Stimulated activated naive CD4-positive, alpha-beta T cell (primary cell): Measurements from ENCODE around the gene ADCY2.

Experiments
- DNase-seq, 6 experiments: peaks; one replicate each; lab custom pipeline; 2025; lab: John Stamatoyannopoulos, UW

ADCY2 gene

DNA sequence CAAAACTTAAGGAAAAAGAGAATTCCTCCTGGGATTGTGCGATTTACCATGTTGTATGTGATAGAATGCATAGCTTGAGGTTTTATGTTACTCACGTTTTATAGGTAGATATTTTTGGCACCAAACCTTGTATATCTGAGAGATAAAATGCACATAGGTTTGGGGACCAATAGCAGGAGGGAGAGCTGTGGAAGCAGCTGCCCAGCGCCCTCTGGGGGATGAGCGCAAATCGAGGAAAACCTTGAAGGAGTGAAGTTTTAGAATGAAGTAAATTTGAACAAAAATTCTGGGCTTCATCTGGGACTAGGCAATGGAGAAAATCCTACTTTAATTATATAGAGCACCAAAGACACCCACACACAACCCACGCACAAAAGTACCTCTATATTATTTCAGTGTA is 197.0 kb downstream of the ADCY2 start:
- DNase-seq, result no peak

DNA sequence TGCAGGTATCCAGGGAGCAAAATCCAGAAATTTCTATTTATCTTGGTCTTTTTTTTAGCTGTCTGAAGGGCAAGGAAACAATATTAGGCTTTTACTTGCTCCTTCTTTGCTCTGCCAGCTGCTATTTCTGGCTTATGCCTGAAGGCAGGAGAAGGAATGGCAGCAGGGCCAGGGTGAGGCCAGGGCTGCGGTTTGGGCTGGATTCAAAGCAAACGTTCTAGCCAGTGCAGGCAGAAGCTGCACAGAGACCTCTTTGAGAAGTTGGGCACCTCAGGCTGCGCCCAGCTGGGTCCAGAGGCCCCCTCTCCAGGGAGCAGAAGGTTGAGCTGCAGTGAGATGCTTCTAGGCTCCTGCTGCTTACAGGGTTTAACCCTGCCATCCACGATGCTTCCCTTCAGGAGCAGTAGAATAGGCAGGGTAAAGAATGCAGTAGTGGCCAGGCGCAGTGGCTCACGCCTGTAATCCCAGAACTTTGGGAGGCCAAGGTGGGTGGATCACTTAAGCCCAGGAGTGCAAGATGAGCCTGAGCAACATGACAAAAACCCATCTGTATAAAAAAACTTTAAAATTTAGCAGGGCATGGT is 201.2 kb downstream of the ADCY2 start:
- no peak for DNase-seq

DNA sequence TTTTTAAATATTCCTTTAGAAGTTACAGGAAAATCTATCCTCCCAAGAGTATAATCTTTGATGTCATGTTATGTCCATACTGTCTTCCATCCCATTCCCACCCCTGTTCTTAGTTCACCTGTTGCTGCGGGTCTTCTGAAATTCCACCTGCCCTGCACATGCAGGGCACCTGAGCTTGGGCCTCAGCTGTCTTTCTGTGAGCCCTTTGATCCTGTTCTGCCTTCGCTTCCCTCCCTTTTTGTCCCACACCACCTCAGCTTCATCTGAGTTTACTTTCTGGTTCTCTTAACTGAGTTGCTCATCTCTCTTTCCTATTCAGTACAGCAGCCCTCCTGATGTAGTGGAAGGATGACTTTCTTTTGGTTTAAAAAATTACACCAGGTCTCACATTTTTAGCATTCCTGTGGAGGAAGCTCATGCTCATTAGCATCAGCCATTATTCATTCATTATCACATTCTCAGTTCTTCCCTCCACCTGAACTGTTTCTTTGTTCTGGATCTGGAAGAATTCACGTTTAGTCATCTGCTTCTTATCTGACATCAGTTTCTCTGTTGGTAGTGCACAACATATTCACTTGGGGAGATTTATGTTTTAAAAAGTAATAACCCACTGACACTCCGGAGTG is 211.0 kb downstream of the ADCY2 start:
- no peak for DNase-seq

DNA sequence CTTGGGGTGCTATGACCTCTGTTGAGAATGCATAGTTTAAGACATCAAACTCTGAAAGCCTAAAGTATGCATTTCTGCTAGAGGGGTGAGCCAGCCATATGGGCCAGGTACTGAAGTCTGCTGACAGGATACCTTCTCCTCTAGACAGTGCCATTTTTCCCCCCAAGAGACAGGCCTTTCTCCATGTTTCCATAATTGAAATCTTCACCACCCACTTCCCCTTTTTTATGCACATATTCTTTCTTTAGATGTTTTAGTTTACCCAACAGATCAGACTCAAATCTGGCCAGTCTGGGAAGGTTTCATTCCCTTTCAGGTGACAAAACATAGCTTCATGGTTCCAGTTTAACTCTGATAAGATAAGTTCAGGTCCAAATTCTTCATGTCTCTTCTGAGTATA is 212.8 kb downstream of the ADCY2 start:
- DNase-seq, result no peak

DNA sequence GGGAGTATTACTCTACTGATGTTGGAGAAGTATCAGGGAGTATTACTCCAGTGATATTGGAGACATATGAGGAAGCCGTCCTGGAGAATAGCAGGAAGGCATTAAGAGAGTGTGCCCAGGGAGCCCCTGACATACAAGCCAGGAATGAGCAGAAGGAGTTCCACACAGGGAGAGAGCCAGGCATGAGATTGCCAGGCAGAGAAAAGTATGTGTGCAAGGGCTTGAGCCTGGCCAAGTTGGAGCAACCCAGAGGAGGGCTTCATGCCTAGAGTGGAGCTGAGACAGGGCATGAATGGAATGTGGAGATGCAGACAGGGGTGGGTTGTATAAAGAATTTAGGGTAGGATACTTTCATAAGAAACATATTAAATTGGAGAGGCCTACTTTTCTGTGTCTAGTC is 213.8 kb downstream of the ADCY2 start:
- DNase-seq, result no peak

DNA sequence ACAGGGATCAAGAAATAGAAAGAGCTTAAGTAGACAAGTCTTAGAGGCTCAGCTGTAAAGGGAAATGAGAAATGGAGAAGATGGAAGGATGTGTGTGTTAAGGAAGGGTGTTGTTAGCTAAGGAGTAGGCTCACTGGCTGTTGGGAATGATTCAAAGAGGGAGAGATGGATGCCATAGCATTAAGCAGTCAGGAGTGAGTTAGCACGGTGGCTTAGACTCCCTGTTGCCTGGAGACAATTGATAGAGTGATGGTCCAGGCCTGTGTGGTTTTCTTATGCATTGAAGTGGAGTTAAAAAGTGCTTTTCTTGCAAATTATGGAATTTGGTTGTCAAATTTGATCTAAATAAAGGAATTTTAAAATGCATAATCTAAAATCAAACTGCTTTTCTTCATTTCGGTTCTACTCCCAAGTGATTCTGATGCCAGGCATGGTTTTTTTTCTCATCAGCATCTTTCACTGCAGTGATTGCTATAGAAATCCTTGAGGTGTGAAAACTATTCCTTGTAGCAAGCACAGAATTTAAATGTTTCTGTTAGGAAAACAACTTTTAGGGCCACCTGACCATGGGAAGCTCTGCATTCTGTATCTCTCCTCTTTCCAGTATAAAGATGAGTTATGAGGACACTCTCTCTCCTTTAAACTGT is 214.7 kb downstream of the ADCY2 start:
- no peak for DNase-seq

DNA sequence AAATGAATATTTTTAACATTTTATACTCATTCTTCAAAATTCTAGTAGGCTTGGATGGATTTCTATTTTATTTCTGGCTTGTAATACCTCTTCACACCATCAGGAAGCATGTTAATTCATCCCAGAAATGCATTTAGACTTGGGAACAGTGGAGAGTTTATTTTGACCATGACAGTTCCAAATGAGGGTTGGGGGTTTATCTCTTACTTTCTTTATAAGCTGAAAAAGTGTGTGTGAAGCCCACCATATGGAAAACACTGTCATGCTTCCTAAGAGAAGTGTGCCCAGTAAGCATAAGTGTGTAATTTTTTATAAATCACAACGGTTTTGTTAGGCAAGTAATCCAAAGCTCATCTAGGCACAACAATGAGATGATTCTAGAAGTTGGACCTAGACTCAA is 215.6 kb downstream of the ADCY2 start:
- no peak for DNase-seq

DNA sequence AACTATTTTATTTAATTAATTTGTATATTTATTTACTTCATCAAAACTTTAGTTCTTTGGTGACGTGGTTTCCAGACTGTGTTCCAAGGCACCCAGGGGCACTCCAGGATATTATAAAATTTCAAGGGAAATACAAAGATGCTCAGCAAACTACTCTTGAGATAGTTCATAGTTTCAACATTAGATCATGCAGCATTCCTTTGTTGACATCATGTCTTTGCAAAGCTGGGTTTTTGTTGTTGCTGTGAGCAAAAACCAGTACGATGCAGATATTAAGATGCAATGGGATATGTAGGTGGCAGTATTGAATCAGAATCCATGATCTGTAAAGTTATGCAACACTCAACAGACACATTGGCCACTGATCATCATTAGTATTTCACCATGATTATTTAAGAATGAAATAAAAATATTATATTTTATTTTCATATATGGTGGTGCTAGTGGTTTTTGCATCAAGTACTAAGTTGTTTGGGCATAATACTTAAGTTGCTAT is 219.7 kb downstream of the ADCY2 start:
- DNase-seq, result no peak

DNA sequence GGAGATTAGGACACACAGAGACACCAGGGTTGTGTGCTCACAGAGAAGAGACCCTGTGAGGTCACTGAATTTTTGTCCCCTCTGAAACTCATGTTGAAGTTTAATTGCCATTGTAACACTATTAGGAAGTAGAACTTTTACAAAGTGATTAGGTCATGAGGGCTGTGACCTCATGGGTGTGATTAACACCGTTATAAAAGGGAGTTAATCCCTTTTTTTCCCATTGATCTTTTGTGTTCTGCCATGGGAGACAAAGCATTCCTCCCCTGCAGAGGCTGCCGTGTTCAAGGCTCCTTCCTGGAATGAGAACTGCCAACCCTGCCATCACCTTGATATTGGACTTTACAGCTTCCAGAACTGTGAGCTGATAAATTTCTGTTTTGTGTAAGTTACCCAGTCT is 221.0 kb downstream of the ADCY2 start:
- no peak for DNase-seq

DNA sequence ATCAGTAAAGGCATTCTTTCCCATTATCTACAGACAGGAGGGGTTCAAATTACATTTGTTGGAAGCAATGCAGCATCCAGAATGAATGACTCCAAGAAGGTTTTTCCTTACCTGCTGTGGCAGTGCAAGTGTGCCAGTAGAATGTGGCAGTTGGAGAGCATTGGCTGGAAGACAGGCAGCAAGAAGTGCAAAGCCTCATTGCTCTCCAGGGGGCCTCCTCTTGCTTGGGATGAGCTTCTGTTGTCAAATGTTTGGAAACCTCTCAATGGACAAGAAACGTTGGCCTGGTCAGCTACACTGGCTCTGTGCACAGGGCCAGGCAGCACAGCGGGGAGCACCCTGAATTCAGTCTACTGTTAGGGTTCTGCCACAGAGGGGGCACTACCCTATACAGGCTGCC is 226.6 kb downstream of the ADCY2 start:
- no peak for DNase-seq

DNA sequence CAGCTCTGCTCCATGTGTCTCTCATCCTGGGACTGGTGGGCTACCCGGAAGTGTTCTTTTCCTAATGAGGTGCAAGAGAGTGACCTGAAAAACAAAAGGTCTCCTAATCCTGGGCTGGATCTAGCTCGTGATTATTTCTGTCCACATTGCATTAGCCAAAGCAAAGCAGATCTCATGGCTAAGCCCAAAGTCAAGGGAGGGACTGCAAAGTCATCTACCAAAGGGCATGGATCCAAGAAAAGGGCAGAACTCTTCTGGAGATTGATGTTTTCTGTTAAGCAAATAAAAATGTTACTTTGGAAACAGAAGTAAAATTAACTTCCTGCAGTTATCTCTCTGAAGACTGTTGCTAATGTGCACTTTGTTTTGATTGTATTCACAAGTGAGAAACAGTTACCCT is 229.8 kb downstream of the ADCY2 start:
- no peak for DNase-seq

DNA sequence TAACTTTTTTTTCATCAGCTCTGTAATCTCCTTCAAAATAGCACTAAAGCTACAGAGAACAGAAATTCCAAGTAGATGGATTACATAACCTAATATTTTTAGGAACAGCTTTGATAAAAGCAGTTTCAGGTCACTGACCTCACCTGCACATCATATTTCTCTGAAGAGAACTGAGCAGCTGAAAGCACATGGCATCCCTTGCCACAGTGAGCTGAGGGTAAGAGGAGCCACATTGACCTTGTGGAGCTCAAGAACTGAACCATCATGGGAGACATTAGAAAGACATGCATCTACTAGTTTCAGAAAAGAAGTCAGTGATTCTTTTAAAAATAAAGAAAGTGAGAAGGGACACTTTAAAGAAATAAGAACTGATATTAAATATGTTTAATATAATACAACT is 232.3 kb downstream of the ADCY2 start:
- DNase-seq, result no peak

DNA sequence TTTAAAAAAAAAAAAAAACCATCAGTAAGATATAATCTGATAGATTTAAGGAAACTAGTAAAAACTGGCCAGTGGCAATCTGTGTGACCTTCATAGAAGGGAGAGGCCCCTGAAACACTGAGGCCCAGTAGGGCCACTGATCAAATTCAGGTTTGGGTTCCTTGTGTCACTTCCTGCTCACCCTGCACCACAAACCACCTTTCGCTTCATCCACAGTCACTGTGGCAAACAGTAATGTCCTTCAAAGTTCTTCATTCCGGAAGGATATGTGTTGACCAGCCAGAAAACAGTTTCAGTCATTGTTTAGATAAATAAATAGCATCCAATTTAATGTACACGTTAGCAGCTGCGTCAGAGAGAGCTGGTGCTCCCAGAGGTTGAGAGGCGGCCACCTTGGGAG is 232.9 kb downstream of the ADCY2 start:
- DNase-seq, result no peak

DNA sequence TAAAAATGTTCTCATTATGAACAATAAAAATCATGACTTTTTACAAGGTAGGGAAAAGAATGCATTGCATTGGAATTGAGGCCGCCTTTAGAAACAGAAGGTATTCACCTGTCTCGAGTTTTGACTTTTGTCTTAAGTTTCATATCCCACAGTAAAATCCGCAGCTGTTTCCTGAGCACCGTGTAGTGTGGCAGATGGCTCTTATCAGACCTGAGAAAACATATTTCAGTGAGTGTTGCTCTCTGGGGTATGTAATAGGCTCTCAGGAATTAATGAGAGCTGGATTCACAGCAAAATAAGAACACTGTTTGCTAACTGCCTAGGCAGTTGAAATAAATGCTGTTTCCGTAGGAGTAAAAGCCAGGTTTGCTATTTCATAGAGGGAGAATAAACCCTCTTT is 233.6 kb downstream of the ADCY2 start:
- DNase-seq, result no peak

DNA sequence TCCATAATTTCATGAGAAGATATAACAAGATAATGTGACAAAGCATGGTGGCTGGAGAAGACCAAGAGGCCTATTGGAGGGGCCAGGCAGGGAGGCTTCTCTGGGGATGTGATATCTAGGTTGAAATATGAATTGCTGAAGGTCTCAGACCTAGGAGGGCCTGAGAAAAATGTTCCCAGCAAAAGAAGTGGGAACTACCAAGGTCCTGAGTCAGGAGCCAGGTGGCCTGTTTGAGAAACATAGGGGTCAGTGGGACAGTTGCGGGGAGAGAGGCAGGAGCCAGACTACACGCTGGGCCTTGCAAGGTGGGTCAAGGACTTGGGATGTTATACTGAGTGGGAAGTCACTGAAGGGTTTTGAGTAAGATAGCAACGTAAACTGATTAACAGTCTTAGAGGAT is 238.9 kb downstream of the ADCY2 start:
- DNase-seq, result no peak

DNA sequence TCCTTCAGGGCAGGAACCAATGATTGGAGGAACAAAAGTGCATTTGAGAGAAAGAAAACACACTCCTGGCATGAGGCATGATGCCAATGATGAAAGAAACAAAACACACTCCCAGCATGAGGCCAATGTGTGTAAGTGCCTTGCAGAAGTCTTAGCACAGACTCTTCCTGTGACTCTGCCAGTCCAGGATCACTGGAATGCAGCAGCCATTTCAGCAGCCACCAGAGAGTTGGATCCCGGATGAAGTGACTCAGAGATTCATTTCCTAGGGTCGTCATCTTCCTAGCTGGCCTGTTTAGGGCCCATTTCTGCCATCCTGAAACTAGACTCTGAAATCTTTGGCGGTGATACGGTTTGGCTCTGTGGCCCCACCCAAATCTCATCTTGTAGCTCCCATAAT is 242.5 kb downstream of the ADCY2 start:
- DNase-seq, result no peak

DNA sequence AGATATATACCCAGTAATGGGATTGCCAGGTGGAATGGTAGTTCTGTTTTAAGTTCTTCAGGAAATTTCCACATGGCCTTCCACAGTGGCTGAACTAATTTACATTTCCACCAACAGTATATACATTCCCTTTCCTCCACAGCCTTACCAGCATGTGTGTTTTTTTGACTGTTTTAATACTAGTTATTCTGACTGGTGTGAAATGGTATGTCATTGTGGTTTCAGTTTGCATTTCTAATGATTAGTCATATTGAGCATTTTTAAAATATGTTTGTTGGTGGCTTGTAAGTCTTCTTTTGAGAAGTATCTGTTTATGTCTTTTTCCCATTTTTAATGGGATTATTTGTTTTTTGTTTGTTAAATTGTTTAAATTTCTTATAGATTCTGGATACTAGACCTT is 246.1 kb downstream of the ADCY2 start:
- DNase-seq, result no peak

DNA sequence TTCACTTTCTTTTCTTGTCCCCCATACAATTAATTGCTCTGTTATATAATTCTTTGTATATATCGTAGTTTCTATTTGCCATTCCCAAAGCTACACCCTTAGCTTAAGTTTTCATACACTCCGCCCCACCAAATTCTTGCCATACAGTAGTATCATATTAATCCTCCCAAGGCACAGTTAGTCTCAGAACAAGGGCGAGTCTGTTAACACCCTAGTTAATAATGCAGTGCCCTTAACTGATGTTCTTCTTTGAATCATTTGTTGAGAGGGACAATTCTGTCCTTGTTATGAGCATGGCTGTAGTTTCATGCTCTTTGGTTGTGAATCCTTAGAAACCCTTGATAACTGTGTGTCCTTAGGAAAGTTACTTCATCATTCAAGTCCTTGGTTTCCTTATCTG is 248.8 kb downstream of the ADCY2 start:
- DNase-seq, result no peak

DNA sequence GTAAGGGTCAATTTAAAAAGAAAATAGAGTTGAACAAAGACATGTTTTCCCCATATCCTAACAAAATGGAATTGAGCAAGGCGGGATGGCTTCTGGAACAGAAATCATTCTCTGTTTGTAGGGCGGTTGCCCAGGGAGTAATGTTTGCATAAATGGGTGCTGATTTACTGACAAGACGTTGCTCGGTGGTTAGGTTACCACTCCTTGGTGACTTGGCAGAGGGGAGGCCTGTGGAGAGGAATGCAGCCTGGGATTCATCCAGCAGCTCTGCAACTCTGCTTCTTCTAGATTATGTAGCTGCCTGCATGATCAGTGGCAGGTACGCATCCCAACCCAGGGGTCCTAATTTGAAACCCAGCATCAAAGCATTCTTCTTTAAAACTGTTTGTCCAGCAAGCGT is 254.8 kb downstream of the ADCY2 start:
- DNase-seq, result no peak

DNA sequence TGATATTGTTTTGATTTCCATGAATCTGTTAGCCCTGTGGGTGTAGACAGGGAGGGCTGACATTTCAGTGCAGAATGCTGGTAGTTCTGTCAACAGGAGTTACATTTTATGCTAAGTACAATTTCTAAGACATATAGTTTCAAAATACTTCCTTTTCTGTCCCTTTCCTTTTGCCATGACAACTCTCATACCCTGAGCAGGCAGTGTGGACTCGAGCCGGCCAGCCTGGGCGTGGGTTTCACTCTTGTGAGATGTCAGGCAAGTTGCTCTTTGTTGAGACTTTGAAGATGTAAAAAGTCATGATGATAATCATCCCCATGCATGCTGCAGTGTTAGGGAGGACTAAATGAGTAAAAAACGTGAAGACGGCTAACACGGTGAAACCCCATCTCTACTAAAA is 257.1 kb downstream of the ADCY2 start:
- DNase-seq, result no peak

DNA sequence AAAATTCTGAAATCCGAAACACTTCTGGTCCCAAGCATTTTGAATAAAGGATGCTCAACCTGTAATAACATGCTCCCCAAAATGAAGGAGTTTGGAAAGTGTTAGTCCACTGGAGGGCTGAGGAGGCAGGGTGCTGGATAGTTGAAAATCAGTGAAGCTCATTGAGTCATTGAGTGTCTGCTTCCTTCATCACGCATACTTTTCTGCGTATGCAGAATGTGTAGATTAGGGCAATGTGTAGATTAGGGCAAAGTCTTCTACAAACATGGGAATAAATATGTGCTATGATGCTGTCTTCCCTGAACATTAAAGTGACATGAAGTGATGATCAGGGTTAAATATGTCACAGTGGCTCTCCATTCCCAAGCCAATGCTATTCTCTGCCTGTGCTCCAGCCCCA is 261.2 kb downstream of the ADCY2 start:
- no peak for DNase-seq

DNA sequence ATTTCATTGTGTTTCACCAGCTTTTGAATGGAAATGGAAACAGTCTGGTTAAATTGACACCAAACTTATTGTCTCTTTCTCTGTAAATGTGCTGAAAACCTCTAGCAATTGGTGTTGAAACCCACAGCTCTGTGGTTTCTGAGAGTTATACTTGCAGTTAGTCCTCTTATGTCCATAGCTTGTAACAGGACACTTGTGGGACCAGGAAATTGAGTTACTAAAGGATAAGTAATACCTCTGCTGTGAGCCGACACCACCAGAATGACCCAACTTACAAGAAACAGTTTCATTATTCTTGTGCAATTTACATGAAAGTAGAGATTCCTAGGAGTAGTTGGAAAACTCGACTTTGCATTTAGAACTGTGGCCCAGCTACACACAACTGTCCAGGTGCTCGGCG is 263.5 kb downstream of the ADCY2 start:
- no peak for DNase-seq

DNA sequence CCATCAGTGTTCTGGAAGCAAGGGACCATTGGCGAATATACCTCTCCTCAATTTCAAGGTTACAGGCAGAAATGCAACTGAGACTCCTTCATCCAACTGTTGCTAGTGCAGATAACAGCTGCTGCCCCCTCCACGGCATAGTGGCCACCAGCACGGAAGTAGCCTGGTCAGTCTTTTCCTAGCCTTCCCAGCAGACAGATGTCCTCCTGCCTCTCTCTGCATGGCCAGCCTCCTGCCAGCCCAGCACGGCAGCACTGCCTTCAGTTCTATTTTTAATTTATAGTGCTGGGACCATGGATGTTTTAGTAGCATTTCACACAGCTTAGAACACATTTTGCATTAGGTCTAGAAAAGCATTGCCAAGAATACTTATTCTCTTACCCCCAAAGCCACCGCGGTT is 266.4 kb downstream of the ADCY2 start:
- DNase-seq, result no peak

DNA sequence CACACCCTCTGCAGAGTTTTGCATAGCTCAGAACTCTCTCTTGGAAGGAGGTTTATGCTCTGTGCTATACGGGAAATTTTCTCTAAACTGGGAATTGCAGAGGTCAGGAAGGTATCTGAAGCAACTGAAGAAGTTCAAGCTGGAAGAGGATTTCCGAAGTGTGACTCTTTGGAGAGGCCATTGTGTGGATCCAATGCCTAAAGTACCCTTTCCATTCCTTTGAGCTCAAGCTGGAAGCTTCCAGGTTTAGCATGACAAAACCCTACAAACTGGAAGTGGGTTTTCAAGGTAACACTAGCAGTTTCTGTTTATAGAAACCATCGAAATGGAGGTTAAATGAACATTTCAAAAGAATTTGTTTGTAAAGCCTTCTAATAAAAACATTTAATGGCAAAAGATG is 267.9 kb downstream of the ADCY2 start:
- no peak for DNase-seq
